Panc1 (cell line): Measurements from ENCODE around the gene KIAA1614. TPM values are rescaled to one million over a fixed set of nuclear protein-coding genes. Genes with fewer than 3 reads are reported as not detected.

Experiments used
- ATAC-seq: fragments of 200-7000 bp; cut with Tn5 transposase; 2 replicates; pipeline ENCODE4 v1.9.1; 2020; ENCODE audit warnings: mild to moderate bottlenecking, moderate library complexity
- BruUV-seq: library from RNA; stranded (reverse); fragments of 400-500 nt; replicated peaks from 2 replicates; lab custom pipeline; 2021; lab: Mats Ljungman, UMichigan
- CTCF ChIA-PET: fragments of 300-600 bp; sonication (Branson Sonifier 250); formaldehyde crosslinking; loops from one replicate; lab custom pipeline; 2022; ENCODE audit warnings: antibody characterized with exemption; lab: Charles Lee
- POLR2A ChIA-PET: fragments of 300-600 bp; sonication (Branson Sonifier 250); formaldehyde crosslinking; loops from one replicate; lab custom pipeline; 2022; ENCODE audit warnings: antibody characterized with exemption; lab: Charles Lee
- DNase-seq: peaks from one replicate; pipeline ENCODE4 v3.0.0-alpha.2; 2010; ENCODE audit warnings: low read depth, low spot score
- H3K27ac ChIP-seq: 2 replicates; pipeline ENCODE4 v1.5.1; 2011; ENCODE audit warnings: mild to moderate bottlenecking, low read length, inconsistent platforms
- H3K27me3 ChIP-seq: fragments of 200-500 bp; sonication (Bioruptor generic); 2 replicates; pipeline ENCODE4 v1.6.0; 2014; ENCODE audit warnings: low read length, inconsistent platforms; ENCODE audit not compliant: control insufficient read depth, insufficient read depth
- H3K36me3 ChIP-seq: fragments of 200-500 bp; sonication (Bioruptor generic); 2 replicates; pipeline ENCODE4 v1.5.1; 2014; ENCODE audit warnings: inconsistent platforms, mild to moderate bottlenecking, low read length, moderate library complexity; ENCODE audit not compliant: control insufficient read depth, insufficient read depth
- H3K4me1 ChIP-seq: 2 replicates; pipeline ENCODE4 v1.5.1; 2011; ENCODE audit warnings: inconsistent platforms, mild to moderate bottlenecking, low read length, moderate library complexity; ENCODE audit not compliant: control insufficient read depth, insufficient read depth
- H3K4me3 ChIP-seq, 2 experiments: 2 replicates each; pipeline ENCODE4 v1.5.1; 2011 to 2012; ENCODE audit warnings: low read depth in 2 of 2, low read length in 2 of 2, mild to moderate bottlenecking in 2 of 2, inconsistent platforms in 1 of 2, moderate library complexity in 1 of 2
- H3K9me3 ChIP-seq: fragments of 200-500 bp; sonication (Bioruptor generic); 2 replicates; pipeline ENCODE4 v1.5.1; 2014; ENCODE audit warnings: low read depth, mild to moderate bottlenecking, inconsistent platforms, low read length, moderate library complexity; ENCODE audit not compliant: control insufficient read depth, insufficient read depth
- CTCF ChIP-seq: fragments of 450-650 bp; IDR thresholded peaks from 2 replicates; pipeline ENCODE4 v1.5.1; 2017; ENCODE audit warnings: mild to moderate bottlenecking
- POLR2AphosphoS5 ChIP-seq: IDR thresholded peaks from 2 replicates; pipeline ENCODE4 v1.6.1; 2012; ENCODE audit warnings: mild to moderate bottlenecking, low read depth, low read length, moderate library complexity
- REST ChIP-seq, 2 experiments: IDR thresholded peaks; 2 replicates each; pipeline ENCODE4 v1.6.1; 2011 to 2012; ENCODE audit warnings: low read depth in 2 of 2, control low read depth in 1 of 2, low read length in 1 of 2, mild to moderate bottlenecking in 1 of 2, moderate library complexity in 1 of 2; ENCODE audit not compliant: insufficient read depth in 1 of 2
- SIN3A ChIP-seq: IDR thresholded peaks from 2 replicates; pipeline ENCODE4 v1.6.1; 2012; ENCODE audit warnings: low read depth, mild to moderate bottlenecking, low read length, moderate library complexity, borderline replicate concordance; ENCODE audit not compliant: insufficient read depth
- TCF7L2 ChIP-seq: IDR thresholded peaks from 2 replicates; pipeline ENCODE4 v1.6.1; 2011; ENCODE audit warnings: mild to moderate bottlenecking, low read depth, low read length, inconsistent platforms
- in situ Hi-C: cut with HindIII; loops from 2 replicates; pipeline ENCODE4 v1.10.0; 2016; ENCODE audit warnings: low sequenced_read_pairs, low pct_unique_long_range_greater_than_20kb
- intact Hi-C: fragments of 100-400 bp; cut with micrococcal nuclease; formaldehyde crosslinking; loops from one replicate; pipeline ENCODE4 v1.10.0; 2022; ENCODE audit not compliant: unreplicated experiment
- total RNA-seq: library from RNA; stranded (reverse); gene quantifications from one replicate; pipeline ENCODE4 v1.2.1, GENCODE V29; 2021; ENCODE audit not compliant: unreplicated experiment

The KIAA1614 gene
- total RNA-seq, 1 experiment from 2014 or later = 0.80 TPM

- Histone ChIP-seq H3K4me1 (no peaks in the 10 kb centered on the region), H3K27ac (no peak overlapping the region), H3K27me3 (no peaks in the 10 kb centered on the region), H3K9me3 (no peaks in the 10 kb centered on the region), H3K36me3 (no peaks in the 10 kb centered on the region), H3K4me3 (no peak overlapping the region)
- no peak for ATAC-seq
- in situ Hi-C loops = no loop called here
- ChIA-PET CTCF (interaction anchor here (0.6 to 1.2 kb wide), 3 partner anchors 124 to 383 kb away, joined by 7 to 10 read pairs (median 8); no protein-coding TSS in a partner anchor), POLR2A (no interaction called here)
- no peak for DNase-seq
- intact Hi-C loops = no loop called here
- TF ChIP-seq POLR2AphosphoS5 (no peak), SIN3A (no peak), REST (IDR thresholded peaks at IDR 0.05; ENCODE audit: insufficient read depth in 1 of 2, low read depth in 2 of 2, low read length in 1 of 2) (no peak), CTCF (no peak), TCF7L2 (no peak)
- no TSS peak for BruUV-seq
Measured at GRCh38 chr1:180898441-180899219, 14.1 kb upstream of the KIAA1614 start.

- POLR2A ChIA-PET = no interaction called here
- in situ Hi-C loops = no loop called here
- H3K27ac ChIP-seq = no peak overlapping the region
- no peaks in the 10 kb centered on the region for H3K4me1 ChIP-seq
- H3K9me3 ChIP-seq = no peaks in the 10 kb centered on the region
- CTCF ChIA-PET = no interaction called here
- DNase-seq = no peak
- intact Hi-C loops = no loop called here
- no peaks in the 10 kb centered on the region for H3K27me3 ChIP-seq
- no peak for ATAC-seq
- H3K4me3 ChIP-seq = no peak overlapping the region
- BruUV-seq = no TSS peak
- H3K36me3 ChIP-seq = no peaks in the 10 kb centered on the region
- TF ChIP-seq CTCF (no peak), TCF7L2 (no peak), SIN3A (no peak), POLR2AphosphoS5 (no peak), REST (IDR thresholded peaks at IDR 0.05; ENCODE audit: insufficient read depth in 1 of 2, low read depth in 2 of 2, low read length in 1 of 2) (no peak)
Measured at GRCh38 chr1:180899262-180899661, 13.4 kb upstream of the KIAA1614 start.
